ENCODE results near the gene HSD17B12.

The HSD17B12 gene

DNA sequence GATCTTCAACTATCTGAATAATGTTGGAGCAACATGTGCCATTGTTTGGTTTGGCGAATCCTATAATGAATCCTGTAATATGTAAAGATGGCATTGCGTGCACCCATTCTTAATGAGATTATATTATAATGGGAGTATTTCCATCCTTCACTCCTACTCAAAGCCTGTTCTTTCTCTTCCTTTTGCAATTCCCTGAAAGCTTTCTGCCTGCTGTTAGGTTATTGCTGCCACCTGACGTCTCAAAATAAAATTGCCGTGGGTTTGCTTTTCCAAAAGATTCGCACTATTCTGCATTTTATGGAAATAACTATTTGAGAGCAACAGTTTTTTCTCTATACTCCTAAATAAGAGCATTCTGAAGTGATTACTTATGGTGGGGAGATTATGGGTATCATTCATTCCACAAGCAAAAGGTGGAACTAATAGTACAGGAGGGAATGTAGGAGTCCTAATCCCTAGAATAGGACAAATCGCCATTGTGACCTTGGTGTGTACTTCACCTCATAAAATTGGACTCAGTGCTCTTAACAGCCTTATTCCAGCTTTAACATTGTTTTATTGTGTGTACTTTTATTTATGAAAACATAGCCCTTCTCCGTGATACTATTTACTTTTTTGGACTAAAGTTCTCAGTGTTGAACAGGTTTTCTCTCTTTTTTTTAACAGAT, 130.5 kb downstream of the HSD17B12 start:
- no peak for DNase-seq

DNA sequence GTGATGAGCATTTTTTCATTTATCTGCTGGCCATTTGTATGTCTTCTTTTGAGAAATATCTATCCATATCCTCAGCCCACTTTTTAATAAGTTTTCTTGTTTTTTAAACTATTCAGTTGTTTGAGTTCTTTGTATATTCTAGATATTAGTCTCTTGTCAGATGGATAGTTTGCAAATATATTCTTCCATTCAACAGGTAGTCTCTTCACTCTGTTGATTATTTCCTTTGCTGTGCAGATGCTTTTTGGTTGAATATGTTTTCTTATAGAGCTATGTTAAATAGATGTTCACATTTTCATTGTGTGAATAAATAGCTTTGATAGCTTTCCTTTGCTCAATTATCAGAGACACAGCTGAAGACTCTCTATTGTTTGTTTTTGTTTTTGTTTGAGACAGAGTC, 131.9 kb downstream of the HSD17B12 start:
- DNase-seq = no peak

DNA sequence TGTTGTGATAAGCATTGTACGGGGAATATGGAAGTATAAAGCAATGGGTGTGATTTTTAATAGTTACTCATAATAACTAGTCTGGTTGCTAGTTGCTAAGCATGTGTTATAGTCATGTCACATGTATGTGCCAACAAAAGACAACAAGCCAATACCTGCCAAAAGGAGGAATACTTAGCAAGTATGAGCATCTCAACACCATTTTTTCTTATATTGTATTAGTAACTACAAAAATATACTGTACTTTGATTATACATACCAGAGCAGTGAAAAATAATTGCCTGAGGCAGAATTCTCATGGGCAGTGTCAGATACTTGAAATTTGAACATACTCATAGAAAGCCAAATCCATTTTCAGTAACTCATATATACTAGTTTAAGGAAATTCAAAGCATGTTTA, 137.7 kb downstream of the HSD17B12 start:
- no peak for DNase-seq

DNA sequence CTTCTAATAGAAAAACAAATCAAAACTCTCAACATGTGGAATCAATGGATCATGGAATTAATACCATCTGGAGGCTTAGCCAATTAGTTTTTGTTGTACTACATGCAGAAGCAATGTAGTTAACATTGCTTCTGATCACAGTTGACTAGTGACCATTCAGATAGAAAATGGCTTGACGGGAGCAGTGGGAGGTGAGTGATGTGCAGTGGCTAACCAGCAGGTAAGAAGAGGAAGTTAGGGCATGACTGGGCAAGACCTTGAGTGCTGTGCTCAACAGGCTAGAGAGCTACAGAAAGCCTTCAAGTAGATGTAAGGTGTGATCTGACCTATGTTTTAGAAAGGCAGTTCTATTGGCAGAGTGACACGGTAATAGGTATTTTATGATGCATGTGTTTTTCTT, 139.4 kb downstream of the HSD17B12 start:
- no peak for DNase-seq

DNA sequence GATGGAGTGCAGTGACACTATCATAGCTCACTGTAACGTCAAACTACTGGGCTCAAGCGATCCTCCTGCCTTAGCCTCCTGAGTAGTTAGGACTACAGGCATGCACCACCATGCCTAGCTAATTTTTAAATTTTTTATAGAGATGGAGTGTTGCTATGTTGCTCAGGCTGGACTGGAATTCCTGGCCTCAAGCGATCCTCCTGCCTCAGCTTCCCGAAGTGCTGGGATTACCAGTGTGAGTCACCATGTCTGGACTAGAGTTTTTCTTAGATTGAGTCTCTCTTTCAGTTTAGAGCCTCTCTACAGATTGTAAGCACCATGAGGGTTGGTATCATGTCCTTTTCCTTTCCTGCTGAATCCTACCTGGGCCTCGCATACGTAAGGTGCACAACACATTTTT, 142.8 kb downstream of the HSD17B12 start:
- no peak for DNase-seq

DNA sequence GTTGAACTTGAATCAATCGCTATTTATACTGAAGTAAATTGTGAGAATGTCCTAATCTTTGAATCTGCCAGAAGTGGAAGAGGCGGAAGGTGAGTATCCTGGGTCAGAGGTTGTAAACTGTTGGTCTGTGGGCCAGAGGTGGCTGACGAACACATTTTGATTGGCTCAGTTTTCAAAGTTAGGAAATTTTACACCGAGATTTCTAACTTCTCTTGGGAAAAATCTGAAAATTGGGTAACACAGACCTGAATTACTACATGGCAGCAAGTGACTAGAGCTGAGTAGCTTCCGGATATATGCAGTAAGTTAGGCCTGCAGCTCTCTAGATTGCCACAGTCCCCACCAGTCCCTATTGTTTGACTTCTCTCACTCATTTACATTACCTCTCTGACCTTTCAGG, 143.3 kb downstream of the HSD17B12 start:
- no peak for DNase-seq

DNA sequence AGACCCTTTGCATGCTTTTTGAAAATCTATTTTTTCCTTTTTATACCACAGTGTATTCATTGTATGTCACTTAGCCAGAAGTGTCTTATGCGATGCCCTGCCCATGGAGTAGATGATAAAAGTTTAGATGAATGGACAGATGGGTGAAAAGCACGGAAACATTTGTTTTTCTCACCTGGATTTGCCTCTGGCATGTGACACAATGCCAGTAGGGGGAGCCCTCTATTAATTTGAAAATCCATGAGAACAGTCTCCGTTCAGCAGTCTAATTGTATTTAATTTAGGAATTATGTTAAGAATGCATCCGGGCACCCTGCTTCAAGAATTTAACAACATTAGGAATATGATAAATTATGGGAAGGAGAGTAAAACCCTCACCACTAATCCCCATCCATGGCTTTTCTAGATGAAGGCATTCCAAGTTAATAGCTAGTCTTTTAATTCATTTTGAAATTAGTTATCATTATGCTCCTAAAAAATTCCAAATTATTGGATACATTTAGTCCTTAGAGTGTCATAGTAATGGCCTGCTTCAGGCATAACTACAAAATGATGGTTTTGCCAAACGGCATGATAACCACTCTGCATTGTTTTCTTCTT, 144.8 kb downstream of the HSD17B12 start:
- DNase-seq = no peak

DNA sequence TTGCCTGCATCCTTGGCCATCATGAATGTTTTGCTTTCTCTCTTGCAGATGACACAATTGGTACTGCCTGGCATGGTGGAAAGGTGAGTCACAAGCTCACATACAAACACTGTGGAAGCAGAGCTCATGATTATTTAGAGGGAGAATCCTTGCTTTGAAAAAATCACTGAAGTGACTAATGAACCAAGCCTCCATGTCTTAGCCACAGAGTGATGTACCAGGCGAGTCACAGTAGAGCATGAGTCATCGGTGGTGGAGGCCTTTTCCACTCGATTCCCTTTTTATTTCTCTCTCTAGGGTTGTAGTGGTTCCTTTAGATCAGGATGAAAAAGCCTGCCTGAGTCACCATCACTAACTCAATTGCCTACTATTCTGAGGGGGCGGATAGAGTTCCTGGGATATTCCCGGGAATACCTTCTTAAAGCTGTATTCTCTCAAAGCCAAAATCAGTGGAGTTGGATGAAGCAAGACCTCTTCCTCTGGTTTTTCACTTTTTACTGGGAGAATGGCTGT, 150.4 kb downstream of the HSD17B12 start:
- DNase-seq = no peak

DNA sequence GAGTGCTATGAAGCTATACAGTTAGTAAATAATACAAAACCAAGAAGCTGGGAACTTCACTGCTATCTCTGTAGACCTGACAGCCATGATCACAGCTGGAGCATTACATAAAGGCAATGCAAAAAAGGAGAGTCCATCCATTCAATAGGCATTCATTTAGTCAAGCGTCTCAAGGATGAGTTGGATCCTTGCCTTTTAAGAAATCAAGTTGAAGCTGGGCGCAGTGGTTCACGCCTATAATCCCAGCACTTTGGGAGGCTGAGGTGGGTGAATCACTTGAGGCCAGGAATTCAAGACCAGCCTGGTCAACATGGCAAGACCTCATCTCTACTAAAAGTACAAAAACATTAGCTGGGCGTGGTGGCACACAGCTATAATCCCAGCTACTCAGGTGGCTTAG, 152.0 kb downstream of the HSD17B12 start:
- no peak for DNase-seq

DNA sequence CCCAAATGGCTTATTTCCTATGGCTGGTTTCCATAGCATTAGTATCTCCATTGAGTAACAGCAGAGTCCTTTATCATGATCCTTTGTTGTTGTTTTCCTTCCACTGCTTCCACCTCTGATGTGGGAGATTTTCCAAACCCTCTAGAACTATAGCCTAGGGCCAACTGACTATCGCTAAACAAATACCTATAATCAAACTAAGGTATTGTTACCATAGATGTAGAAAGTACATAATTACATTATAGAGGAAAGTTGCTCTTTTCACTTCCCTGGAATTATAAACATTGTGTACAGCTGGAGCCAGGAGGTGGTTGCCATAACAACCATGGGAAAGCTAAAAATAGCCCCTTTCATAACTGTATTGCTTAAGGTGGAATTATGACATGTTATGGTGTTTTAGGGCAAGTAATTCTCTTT, 153.1 kb downstream of the HSD17B12 start:
- no peak for DNase-seq

DNA sequence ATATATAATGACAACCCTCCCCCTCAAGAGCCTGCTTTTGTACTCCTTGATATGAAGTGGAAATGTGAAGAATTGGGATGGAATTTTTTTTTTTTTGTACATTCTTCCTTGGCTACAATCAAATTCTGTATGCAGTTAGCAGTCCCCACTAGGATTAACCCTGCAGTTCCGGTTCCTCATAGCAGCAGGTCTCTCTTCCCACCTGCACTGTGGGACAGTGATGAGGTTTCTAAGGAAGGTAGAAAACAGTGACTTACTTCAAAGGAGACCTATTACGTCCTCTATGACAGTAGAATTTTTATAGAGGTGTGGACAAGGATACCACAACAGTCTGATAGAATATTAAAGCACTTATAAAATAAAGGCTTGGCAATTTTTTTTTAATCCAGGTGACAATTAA, 153.7 kb downstream of the HSD17B12 start:
- no peak for DNase-seq

DNA sequence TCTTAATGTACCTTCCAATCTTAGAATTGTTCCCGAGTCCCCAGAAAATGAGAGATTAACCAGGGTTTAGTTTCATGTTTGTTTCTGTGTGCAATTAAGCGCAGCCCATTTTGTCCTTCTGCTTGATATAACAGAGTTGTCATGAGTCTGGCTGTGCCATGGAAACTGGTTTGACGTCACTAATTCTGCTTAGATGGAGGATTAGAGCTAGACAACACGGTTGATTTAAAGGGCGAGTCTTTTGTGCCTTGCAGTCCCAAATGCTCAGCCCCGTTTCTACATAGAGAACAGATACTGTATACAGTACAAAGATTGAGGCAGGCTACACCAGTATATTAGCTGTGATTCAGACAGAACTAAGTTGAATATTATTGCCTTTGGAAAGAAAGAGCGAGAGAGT, 154.6 kb downstream of the HSD17B12 start:
- DNase-seq = no peak

DNA sequence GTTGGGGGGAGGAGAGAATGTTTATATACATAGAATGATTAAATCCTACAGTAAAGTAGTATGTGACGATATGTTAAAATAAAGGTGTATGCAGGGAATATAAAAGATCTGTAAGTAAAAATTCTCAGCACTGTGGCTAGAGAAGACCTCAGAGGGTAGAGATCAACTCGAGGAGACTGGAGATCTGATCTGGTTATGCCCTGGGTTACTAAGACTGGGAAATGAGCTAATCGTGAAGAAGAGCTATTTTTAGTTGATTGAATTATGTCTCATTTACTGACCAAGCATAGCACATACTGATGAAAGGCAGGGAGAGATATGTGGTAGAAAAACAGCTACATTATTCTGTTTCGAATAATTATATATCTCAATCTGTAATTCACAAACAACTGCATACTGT, 157.3 kb downstream of the HSD17B12 start:
- no peak for DNase-seq

DNA sequence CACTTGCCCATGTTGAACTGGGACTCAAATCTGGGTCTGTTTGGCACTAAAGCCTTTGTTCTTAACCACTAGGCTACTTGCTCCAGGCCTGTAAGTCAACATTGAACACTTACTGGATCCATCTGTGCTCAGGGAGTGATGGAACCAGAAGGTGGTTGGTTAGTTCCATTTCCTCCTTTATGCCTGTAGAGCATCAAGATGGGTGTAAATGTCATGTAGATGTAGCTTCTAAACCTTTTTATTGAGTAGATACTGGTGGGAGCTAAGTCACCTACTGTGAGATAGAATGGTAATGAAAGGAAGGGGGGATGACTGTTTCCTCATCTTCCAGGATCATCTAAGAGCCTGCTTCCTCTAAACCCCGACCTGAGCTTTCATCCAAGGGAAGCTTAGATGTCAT, 161.5 kb downstream of the HSD17B12 start:
- no peak for DNase-seq

DNA sequence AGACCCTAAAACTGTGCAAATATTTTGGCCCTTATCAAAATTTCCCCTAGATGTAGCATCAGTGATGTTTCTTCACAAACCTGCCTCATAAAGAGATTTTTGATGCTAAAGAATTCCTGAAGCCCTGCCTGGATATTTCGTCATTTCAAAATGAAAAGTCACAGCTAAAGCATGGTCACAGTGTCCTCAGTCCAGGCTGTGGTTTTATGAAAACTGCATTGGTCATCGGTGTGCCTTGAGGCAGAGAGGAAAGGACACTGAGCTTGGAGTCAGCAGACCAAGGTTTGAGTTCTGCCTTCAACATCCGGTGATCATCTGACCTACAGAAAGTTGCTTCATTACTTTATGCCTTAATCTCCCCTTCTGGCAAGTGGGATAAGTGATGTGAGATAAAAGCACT, 165.3 kb downstream of the HSD17B12 start:
- DNase-seq = no peak

DNA sequence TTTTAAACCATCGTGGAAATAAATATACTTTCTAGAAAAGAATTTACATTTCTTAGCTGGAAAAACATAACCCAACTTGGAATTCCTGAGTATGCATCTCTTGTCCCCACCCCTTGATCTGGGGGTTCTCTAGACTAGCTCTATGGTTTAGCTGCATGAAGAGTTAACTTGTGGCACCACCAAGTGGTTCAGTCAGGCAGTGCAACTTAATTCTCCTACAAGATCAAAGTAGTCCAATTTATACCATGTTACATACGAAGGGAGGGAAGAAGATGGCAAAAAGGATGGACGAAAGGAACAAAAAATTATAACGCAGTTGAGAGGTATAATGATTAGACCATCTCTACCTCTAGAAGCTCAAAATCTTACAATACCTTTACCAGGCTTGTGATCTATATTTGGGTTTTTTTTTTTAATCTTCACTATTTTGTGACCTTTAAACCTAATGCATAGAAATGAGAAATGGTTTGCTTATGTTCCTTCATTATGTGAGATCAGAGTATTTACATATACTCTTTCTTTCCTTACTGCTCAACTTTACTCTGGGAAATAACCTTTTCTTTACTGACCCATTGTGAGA, 171.6 kb downstream of the HSD17B12 start:
- DNase-seq = no peak

DNA sequence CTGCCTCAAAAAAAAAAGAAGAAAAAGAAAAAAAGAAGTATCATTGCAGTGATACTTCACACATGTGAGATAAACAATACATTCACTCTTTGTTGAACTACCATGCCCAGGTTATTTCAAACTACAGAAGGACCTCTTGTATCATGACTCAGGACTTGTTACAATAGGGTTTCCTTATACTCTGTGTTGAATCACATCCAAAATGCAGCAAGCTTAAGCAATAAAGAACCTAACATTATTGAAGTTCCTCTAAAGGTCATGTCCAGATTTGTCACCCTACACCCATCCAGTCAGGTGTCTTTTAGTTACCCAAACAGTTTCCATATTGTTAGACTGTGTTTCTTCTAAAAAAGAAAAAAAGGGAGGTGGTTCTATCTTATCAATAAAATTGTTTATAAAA, 173.2 kb downstream of the HSD17B12 start:
- no peak for DNase-seq

DNA sequence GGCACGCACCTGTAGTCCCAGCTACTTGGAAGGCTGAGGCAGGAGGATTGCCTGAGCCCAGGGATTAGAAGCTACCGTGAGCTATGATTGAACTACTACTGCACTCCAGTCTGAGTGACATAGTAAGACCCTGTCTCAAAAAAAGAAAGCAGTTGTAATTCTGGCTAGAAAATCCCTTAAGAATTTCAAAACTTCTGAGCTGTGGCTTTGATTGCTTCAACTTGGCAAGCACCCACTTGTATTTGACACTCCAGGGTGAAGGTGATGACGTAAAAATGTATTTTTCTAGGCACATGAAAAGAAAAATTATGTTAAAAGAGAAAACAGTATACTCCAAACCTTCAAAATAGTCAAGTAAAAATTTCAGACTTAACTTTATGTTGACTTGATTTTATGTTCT, 176.5 kb downstream of the HSD17B12 start:
- no peak for DNase-seq

DNA sequence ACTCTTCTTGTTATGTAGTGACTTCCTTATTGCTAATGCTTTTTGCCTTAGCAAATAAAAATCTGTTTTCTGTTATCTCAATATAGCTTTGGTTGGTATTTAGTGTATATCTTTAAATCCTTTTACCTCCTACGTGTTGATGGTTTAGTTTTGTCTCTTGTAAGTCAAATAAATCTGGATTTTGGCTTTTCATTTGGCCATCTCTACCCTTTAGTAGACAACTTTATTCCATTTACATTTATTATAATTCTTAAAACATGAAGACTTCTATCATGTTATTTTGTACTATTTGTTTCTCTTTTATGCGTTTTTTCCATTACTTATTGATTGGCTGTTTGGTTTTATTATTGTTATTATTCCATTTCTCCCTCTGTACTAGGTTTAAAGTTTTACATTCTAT, 180.6 kb downstream of the HSD17B12 start:
- no peak for DNase-seq

DNA sequence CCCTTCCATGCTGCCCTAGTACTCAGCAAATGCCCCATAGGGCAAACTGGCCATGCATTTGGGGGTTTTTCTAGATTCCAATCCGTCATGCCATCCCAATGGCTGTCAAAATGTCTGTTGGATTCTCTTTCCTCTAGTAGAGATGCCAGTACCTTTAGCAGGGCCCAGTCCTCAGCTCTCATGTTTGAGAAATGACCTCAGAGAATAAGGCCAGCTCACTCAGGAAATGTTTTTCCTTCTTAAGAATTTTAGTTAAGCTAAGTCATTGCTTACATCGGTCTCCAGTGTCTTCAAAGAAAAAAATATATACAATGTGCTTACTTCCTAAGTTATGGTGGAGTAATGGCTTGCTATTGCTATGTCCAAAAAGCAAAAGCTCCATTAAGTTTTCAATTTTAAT, 186.0 kb downstream of the HSD17B12 start:
- no peak for DNase-seq

DNA sequence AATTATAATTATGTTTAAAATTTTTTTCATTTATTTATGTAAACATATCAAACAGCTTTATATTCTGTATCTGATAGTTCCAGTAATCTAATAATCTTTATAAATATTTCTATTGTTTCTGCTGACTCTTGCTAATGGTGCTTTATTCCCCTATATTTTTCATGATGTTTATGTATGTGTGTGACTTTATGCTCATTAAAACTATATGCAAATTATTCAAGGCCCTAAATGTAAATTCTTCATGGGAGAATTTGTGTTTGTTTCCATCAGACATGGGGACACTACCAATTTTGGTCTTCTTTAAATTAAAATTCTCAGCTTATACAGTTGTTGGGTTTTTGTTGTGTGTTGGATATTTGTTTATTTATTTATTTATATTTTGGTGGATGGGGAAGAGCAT, 186.4 kb downstream of the HSD17B12 start:
- DNase-seq = no peak

DNA sequence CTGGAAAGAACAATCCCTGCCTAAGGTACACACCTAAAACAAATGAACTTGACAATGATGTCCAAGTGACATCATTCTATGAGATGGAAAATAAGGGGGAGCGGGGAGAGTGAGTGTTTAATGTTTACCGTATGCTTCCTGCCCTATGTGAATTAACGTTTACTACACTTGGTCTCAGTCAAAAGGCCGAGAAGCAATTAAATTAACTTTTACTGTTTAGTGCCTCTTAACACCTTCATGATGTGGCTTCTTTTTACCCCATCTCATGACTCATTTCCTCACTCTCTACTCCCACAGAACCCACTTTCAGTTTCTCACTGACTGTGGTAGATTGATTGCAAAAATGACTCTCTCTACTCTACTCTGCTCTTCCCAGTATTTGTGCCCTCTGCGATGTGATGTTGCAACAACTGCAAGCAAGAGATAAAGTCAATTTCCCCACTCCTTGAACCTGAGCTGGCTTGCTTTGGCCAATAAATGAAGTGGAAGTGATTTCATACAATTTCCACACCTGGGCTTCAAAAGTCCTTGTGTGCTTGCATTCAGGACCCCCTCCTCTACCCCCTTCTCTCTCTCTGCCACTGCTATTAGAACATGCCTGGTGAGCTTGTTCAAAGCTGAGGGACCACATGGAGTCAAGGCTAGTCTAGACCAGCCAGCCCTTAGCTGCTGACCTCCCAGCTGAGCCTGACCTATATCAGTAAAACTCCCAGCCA, 188.5 kb downstream of the HSD17B12 start:
- DNase-seq = no peak

DNA sequence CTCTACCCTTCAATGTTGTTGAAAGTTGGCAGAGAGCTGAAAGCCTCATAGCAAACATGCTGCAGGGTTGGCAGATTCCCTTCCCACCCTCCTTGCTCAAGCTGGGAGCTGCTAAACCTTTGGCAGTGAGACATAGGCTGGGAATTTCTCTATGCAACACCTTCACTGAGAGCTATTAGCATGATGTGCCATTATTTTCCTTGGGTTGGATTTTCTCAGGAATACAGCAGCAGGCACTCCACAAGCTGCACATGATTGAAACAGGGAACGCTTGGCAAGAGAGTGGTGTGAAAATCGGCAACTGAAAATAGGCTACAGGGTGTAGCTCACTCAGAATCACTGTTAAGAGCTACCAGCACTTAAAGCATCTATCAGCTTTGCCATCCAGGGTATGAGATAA, 190.5 kb downstream of the HSD17B12 start:
- no peak for DNase-seq

DNA sequence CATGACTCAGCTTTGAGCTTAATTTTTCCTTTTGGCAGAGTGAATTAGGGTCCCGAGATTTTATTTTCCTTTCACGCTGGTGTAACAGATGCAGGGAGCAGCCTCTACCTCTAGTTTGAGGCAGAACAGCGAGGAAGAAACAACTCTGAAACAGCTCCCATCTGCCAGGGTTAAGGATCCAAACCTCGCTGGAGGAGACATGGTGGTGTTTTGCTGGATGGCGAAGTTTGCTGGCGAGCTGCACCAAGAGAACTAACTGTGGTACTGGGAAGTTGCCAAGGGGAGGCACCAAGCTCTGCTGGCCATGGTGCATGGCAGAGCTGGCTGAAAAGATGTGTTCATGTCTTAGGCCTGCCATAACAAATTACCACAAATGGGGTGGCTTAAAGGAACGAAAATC, 192.5 kb downstream of the HSD17B12 start:
- no peak for DNase-seq
